GM21529 (cell line): Measurements from ENCODE around the gene IRX1.

Experiments used
- ATAC-seq: cut with Tn5 transposase; IDR thresholded peaks from one replicate; pipeline ENCODE4 v1.9.1; 2021; ENCODE audit not compliant: unreplicated experiment

IRX1 gene

GRCh38 chr5:3650320-3650719 lies 54.7 kb downstream of the IRX1 start:
- no peak for ATAC-seq

GRCh38 chr5:3650868-3651267 lies 55.2 kb downstream of the IRX1 start:
- ATAC-seq = no peak
